Measurements from ENCODE around the gene SPATA17.
A peak's percentile ranks its signal among the peaks of the same experiment; 100 is the strongest.

SPATA17 gene

DNA sequence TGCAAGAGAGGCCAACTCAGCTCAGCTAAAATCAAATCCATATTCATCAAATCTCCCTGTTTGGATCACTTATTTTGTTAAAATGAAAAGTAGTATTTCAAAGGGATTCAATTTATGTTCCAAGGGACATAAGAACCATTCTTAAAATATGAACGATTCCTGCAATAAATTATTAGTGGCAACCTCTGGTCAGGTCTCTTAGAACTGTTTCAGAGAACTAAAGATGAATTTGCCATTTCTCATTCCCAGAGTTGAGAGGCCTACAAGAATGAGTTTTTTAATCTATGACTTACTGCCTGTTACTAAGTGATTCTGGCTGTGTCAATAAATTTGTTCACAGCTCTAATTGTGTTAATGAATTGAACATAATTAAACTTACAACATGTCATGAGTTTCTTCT, 268.5 kb downstream of the SPATA17 start:
- Histone ChIP-seq H3K79me1 (replicated peaks; ENCODE audit: low read length, poor library complexity, severe bottlenecking) (no peaks in the 10 kb centered on the region), H3K27me3 (ENCODE audit: control insufficient read depth in 1 of 2, insufficient read depth in 1 of 2, low read length in 2 of 2) (no peaks in the 10 kb centered on the region), H2BK15ac (ENCODE audit: low read depth, poor library complexity, severe bottlenecking) (no peak overlapping the region), H3K4me3 (ENCODE audit: insufficient read depth in 1 of 2, low read depth in 1 of 2, low read length in 2 of 2) (no peak overlapping the region), H3K4me1 (ENCODE audit: control insufficient read depth, insufficient read depth, low read depth, low read length) (no peaks in the 10 kb centered on the region), H3K36me3 (ENCODE audit: control insufficient read depth in 1 of 2, insufficient read depth in 2 of 2, low read depth in 1 of 2, low read length in 2 of 2) (no peaks in the 10 kb centered on the region), H3K4me2 (ENCODE audit: low read length, poor library complexity, severe bottlenecking) (no peak overlapping the region), H3K4ac (ENCODE audit: low read depth in 1 of 2, low read length in 2 of 2) (no peak overlapping the region), H2BK5ac (ENCODE audit: low read depth, low read length, poor library complexity, severe bottlenecking) (no peak overlapping the region), H3K23ac (ENCODE audit: low read length in 2 of 2) (no peak overlapping the region), H2AFZ (ENCODE audit: low read depth, low read length) (no peak overlapping the region), H3K9ac (ENCODE audit: low read length) (no peak overlapping the region), H2BK12ac (ENCODE audit: low read length in 2 of 2) (no peak overlapping the region), H3K14ac (ENCODE audit: low read length in 2 of 2) (no peak overlapping the region), H4K91ac (ENCODE audit: low read length) (no peak overlapping the region), H4K8ac (ENCODE audit: low read length) (no peak overlapping the region), H2AK5ac (ENCODE audit: low read length, severe bottlenecking) (no peak overlapping the region), H3K18ac (ENCODE audit: low read depth in 1 of 2, low read length in 2 of 2) (no peak overlapping the region), H2BK120ac (ENCODE audit: low read depth, low read length) (no peak overlapping the region), H3K27ac (ENCODE audit: low read length, poor library complexity, severe bottlenecking) (no peak overlapping the region), H3K9me3 (ENCODE audit: control insufficient read depth, low read length) (no peaks in the 10 kb centered on the region)
- DNase-seq, result no peak
- no CpG with 5 or more reads among the region's 1 CpG for WGBS

DNA sequence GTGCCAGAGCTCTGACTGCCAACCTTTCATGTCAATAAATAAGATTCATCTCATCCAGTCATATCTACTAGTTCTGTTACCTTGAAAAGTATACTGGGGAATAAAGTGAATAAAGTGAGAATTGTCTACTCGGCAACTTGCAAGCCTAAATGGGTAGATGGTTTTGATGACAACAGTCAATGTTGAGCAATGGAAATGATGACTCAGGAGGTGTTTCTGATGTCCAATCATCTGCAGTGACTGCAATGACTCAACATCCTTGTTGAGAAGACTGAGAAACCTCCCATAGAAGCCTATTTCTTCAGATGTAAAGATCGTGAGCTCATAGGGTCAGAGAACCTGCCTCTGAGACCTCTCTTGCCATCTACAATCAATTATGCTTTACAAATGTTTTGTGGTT, 276.4 kb downstream of the SPATA17 start:
- Histone ChIP-seq H3K23ac (ENCODE audit: low read length in 2 of 2) (no peak overlapping the region), H2BK15ac (ENCODE audit: low read depth, poor library complexity, severe bottlenecking) (no peak overlapping the region), H3K27ac (ENCODE audit: low read length, poor library complexity, severe bottlenecking) (no peak overlapping the region), H3K9ac (ENCODE audit: low read length) (no peak overlapping the region), H2BK12ac (ENCODE audit: low read length in 2 of 2) (no peak overlapping the region), H3K27me3 (ENCODE audit: control insufficient read depth in 1 of 2, insufficient read depth in 1 of 2, low read length in 2 of 2) (no peaks in the 10 kb centered on the region), H4K8ac (ENCODE audit: low read length) (no peak overlapping the region), H3K4me1 (ENCODE audit: control insufficient read depth, insufficient read depth, low read depth, low read length) (no peaks in the 10 kb centered on the region), H2AFZ (ENCODE audit: low read depth, low read length) (no peak overlapping the region), H2BK5ac (ENCODE audit: low read depth, low read length, poor library complexity, severe bottlenecking) (no peak overlapping the region), H3K14ac (ENCODE audit: low read length in 2 of 2) (no peak overlapping the region), H3K4ac (ENCODE audit: low read depth in 1 of 2, low read length in 2 of 2) (no peak overlapping the region), H3K79me1 (replicated peaks; ENCODE audit: low read length, poor library complexity, severe bottlenecking) (no peaks in the 10 kb centered on the region), H2AK5ac (ENCODE audit: low read length, severe bottlenecking) (no peak overlapping the region), H4K91ac (ENCODE audit: low read length) (no peak overlapping the region), H3K36me3 (ENCODE audit: control insufficient read depth in 1 of 2, insufficient read depth in 2 of 2, low read depth in 1 of 2, low read length in 2 of 2) (no peaks in the 10 kb centered on the region), H3K18ac (ENCODE audit: low read depth in 1 of 2, low read length in 2 of 2) (no peak overlapping the region), H3K4me3 (ENCODE audit: insufficient read depth in 1 of 2, low read depth in 1 of 2, low read length in 2 of 2) (no peak overlapping the region), H2BK120ac (ENCODE audit: low read depth, low read length) (no peak overlapping the region), H3K4me2 (ENCODE audit: low read length, poor library complexity, severe bottlenecking) (no peak overlapping the region), H3K9me3 (ENCODE audit: control insufficient read depth, low read length) (no peaks in the 10 kb centered on the region)
- peak; percentile 44 for DNase-seq
- WGBS, result 89% methylated on average over 1 of the region's 2 CpGs

DNA sequence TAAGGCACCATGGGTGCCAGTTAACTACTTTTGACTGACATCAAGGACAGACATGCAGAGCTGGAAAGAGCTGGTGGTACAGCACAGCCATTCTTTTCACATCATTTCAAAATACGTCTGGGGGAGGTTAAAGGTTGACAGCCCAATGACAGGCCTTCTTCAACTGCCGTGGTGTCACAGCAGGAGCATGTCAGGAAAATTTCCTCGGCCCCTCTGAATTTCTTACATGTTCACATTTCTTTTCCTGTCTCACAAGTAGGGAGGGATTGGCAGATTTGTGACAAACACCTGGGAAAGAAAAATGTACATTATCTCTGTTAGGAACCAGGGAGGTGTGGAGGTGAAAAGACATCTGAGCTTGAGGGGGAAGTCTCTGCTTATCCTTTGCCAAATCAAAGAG, 279.1 kb downstream of the SPATA17 start:
- Histone ChIP-seq H2AFZ (ENCODE audit: low read depth, low read length) (no peak overlapping the region), H3K9ac (ENCODE audit: low read length) (no peak overlapping the region), H2BK5ac (ENCODE audit: low read depth, low read length, poor library complexity, severe bottlenecking) (no peak overlapping the region), H3K27ac (ENCODE audit: low read length, poor library complexity, severe bottlenecking) (no peak overlapping the region), H3K9me3 (ENCODE audit: control insufficient read depth, low read length) (no peaks in the 10 kb centered on the region), H3K4me2 (ENCODE audit: low read length, poor library complexity, severe bottlenecking) (no peak overlapping the region), H4K91ac (ENCODE audit: low read length) (no peak overlapping the region), H3K4me3 (ENCODE audit: insufficient read depth in 1 of 2, low read depth in 1 of 2, low read length in 2 of 2) (no peak overlapping the region), H3K79me1 (replicated peaks; ENCODE audit: low read length, poor library complexity, severe bottlenecking) (no peaks in the 10 kb centered on the region), H2AK5ac (ENCODE audit: low read length, severe bottlenecking) (no peak overlapping the region), H3K23ac (ENCODE audit: low read length in 2 of 2) (no peak overlapping the region), H3K27me3 (ENCODE audit: control insufficient read depth in 1 of 2, insufficient read depth in 1 of 2, low read length in 2 of 2) (no peaks in the 10 kb centered on the region), H3K36me3 (ENCODE audit: control insufficient read depth in 1 of 2, insufficient read depth in 2 of 2, low read depth in 1 of 2, low read length in 2 of 2) (no peaks in the 10 kb centered on the region), H4K8ac (ENCODE audit: low read length) (no peak overlapping the region), H3K4ac (ENCODE audit: low read depth in 1 of 2, low read length in 2 of 2) (no peak overlapping the region), H3K4me1 (ENCODE audit: control insufficient read depth, insufficient read depth, low read depth, low read length) (no peaks in the 10 kb centered on the region), H2BK12ac (ENCODE audit: low read length in 2 of 2) (no peak overlapping the region), H3K18ac (ENCODE audit: low read depth in 1 of 2, low read length in 2 of 2) (no peak overlapping the region), H2BK15ac (ENCODE audit: low read depth, poor library complexity, severe bottlenecking) (no peak overlapping the region), H3K14ac (ENCODE audit: low read length in 2 of 2) (no peak overlapping the region), H2BK120ac (ENCODE audit: low read depth, low read length) (no peak overlapping the region)
- WGBS, result 71% methylated on average over 2 of the region's 3 CpGs
- no peak for DNase-seq

- H3K9ac ChIP-seq (ENCODE audit: low read length), result no peak overlapping the region
- no peak overlapping the region for H2BK15ac ChIP-seq (ENCODE audit: low read depth, poor library complexity, severe bottlenecking)
- H2BK12ac ChIP-seq (ENCODE audit: low read length in 2 of 2), result no peak overlapping the region
- H2AFZ ChIP-seq (ENCODE audit: low read depth, low read length), result no peak overlapping the region
- H3K4me1 ChIP-seq (ENCODE audit: control insufficient read depth, insufficient read depth, low read depth, low read length), result no peaks in the 10 kb centered on the region
- no peak overlapping the region for H3K4me2 ChIP-seq (ENCODE audit: low read length, poor library complexity, severe bottlenecking)
- no peak overlapping the region for H4K91ac ChIP-seq (ENCODE audit: low read length)
- H3K9me3 ChIP-seq (ENCODE audit: control insufficient read depth, low read length), result no peaks in the 10 kb centered on the region
- H2BK120ac ChIP-seq (ENCODE audit: low read depth, low read length), result no peak overlapping the region
- WGBS, result 93% methylated on average over 3 of the region's 3 CpGs
- no peak overlapping the region for H4K8ac ChIP-seq (ENCODE audit: low read length)
- no peak overlapping the region for H3K4ac ChIP-seq (ENCODE audit: low read depth in 1 of 2, low read length in 2 of 2)
- no peaks in the 10 kb centered on the region for H3K36me3 ChIP-seq (ENCODE audit: control insufficient read depth in 1 of 2, insufficient read depth in 2 of 2, low read depth in 1 of 2, low read length in 2 of 2)
- DNase-seq, result no peak
- H3K27me3 ChIP-seq (ENCODE audit: control insufficient read depth in 1 of 2, insufficient read depth in 1 of 2, low read length in 2 of 2), result no peaks in the 10 kb centered on the region
- no peak overlapping the region for H2BK5ac ChIP-seq (ENCODE audit: low read depth, low read length, poor library complexity, severe bottlenecking)
- H3K23ac ChIP-seq (ENCODE audit: low read length in 2 of 2), result no peak overlapping the region
- no peak overlapping the region for H3K27ac ChIP-seq (ENCODE audit: low read length, poor library complexity, severe bottlenecking)
- H3K18ac ChIP-seq (ENCODE audit: low read depth in 1 of 2, low read length in 2 of 2), result no peak overlapping the region
- no peak overlapping the region for H3K14ac ChIP-seq (ENCODE audit: low read length in 2 of 2)
- H2AK5ac ChIP-seq (ENCODE audit: low read length, severe bottlenecking), result no peak overlapping the region
- no peaks in the 10 kb centered on the region for H3K79me1 ChIP-seq (replicated peaks; ENCODE audit: low read length, poor library complexity, severe bottlenecking)
- H3K4me3 ChIP-seq (ENCODE audit: insufficient read depth in 1 of 2, low read depth in 1 of 2, low read length in 2 of 2), result no peak overlapping the region
Measured at GRCh38 chr1:217910791-217911320, 279.7 kb downstream of the SPATA17 start.
